ENCODE results near the gene MATCAP1. TPM values are rescaled to one million over a fixed set of nuclear protein-coding genes. Genes with fewer than 3 reads are reported as not detected.

The MATCAP1 gene
- total RNA-seq, 1 donor from 2014 or later, result 14.2 TPM

GRCh38 chr16:67146523-67147357 lies 37.0 kb downstream of the MATCAP1 start:
- no peak for DNase-seq
- Histone ChIP-seq H3K27me3 (ENCODE audit: low read depth) (peaks cover 12% of the 10 kb centered on the region), H3K36me3 (peaks cover 64% of the 10 kb centered on the region), H3K4me1 (peaks cover 19% of the 10 kb centered on the region), H3K9me3 (replicated peaks) (no peaks in the 10 kb centered on the region), H3K27ac (replicated peaks) (no peak overlapping the region), H3K4me3 (no peak overlapping the region)
- TF ChIP-seq CTCF (IDR thresholded peaks at IDR 0.05; ENCODE audit: borderline replicate concordance), result no peak
- intact Hi-C loops (cut with micrococcal nuclease), result no loop called here

- H3K4me1 ChIP-seq, result peaks cover 10% of the 10 kb centered on the region
- TF ChIP-seq CTCF (IDR thresholded peaks at IDR 0.05; ENCODE audit: borderline replicate concordance), result no peak
- H3K36me3 ChIP-seq, result peaks cover 74% of the 10 kb centered on the region
- peaks cover 10% of the 10 kb centered on the region for H3K27me3 ChIP-seq (ENCODE audit: low read depth)
- intact Hi-C loops (cut with micrococcal nuclease), result no loop called here
- no peak overlapping the region for H3K4me3 ChIP-seq
- DNase-seq, result no peak
- H3K27ac ChIP-seq (replicated peaks), result no peak overlapping the region
- H3K9me3 ChIP-seq (replicated peaks), result no peaks in the 10 kb centered on the region
Observed at GRCh38 chr16:67145746-67146145, 38.0 kb downstream of the MATCAP1 start.

- Histone ChIP-seq H3K36me3 (peaks cover 82% of the 10 kb centered on the region), H3K27ac (replicated peaks) (no peak overlapping the region), H3K9me3 (replicated peaks) (no peaks in the 10 kb centered on the region), H3K4me3 (no peak overlapping the region), H3K27me3 (ENCODE audit: low read depth) (peaks cover 3% of the 10 kb centered on the region), H3K4me1 (peaks cover 2% of the 10 kb centered on the region)
- intact Hi-C loops (cut with micrococcal nuclease), result no loop called here
- no peak for DNase-seq
- TF ChIP-seq CTCF (IDR thresholded peaks at IDR 0.05; ENCODE audit: borderline replicate concordance), result no peak
Observed at GRCh38 chr16:67144943-67145342, 38.8 kb downstream of the MATCAP1 start.

GRCh38 chr16:67142342-67142741 lies 41.4 kb downstream of the MATCAP1 start:
- no peaks in the 10 kb centered on the region for H3K4me1 ChIP-seq
- no peak overlapping the region for H3K27ac ChIP-seq (replicated peaks)
- H3K27me3 ChIP-seq (ENCODE audit: low read depth), result no peaks in the 10 kb centered on the region
- intact Hi-C loops (cut with micrococcal nuclease), result no loop called here
- peaks cover 98% of the 10 kb centered on the region for H3K36me3 ChIP-seq
- H3K4me3 ChIP-seq, result no peak overlapping the region
- no peak for TF ChIP-seq CTCF (IDR thresholded peaks at IDR 0.05; ENCODE audit: borderline replicate concordance)
- H3K9me3 ChIP-seq (replicated peaks), result no peaks in the 10 kb centered on the region
- no peak for DNase-seq

- no peak for TF ChIP-seq CTCF (IDR thresholded peaks at IDR 0.05; ENCODE audit: borderline replicate concordance)
- DNase-seq, result no peak
- no peak overlapping the region for H3K27ac ChIP-seq (replicated peaks)
Observed at GRCh38 chr16:67141391-67141790, 42.4 kb downstream of the MATCAP1 start.

More at GRCh38 chr16:67141391-67141790, 42.4 kb downstream of the MATCAP1 start:
- Histone ChIP-seq H3K9me3 (replicated peaks) (no peaks in the 10 kb centered on the region), H3K27me3 (ENCODE audit: low read depth) (no peaks in the 10 kb centered on the region), H3K36me3 (peaks cover 98% of the 10 kb centered on the region), H3K4me3 (no peak overlapping the region), H3K4me1 (no peaks in the 10 kb centered on the region)
- intact Hi-C loops (cut with micrococcal nuclease), result no loop called here
